Measurements from ENCODE around the gene SMG9. TPM values are rescaled to one million over a fixed set of nuclear protein-coding genes. Genes with fewer than 3 reads are reported as not detected.
A peak's percentile ranks its signal among the peaks of the same experiment; 100 is the strongest.

The SMG9 gene
- total and polyA plus RNA-seq, 2 of the 4 experiments (the other 2 are of a cell fraction), result 4.8 to 24.3 TPM

DNA sequence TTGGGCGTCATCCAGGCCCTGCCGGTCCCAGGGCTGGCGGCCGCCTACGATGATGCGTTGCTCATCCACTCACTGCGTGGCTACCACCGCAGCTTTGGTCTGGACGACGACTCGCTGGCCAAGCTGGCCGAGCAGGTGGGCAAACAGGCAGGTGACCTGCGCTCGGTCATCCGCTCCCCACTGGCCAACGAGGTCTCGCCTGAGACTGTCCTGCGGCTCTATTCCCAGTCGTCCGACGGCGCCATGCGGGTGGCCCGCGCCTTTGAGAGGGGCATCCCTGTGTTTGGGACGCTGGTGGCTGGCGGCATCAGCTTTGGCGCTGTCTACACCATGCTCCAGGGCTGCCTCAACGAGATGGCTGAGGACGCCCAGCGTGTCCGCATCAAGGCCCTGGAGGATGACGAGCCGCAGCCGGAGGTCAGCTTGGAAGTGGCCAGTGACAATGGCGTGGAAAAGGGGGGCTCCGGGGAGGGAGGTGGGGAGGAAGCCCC, 35.3 kb downstream of the SMG9 start:
- no peak overlapping the region for H4K5ac ChIP-seq (ENCODE audit: low read depth, low read length)
- no peak overlapping the region for H2BK5ac ChIP-seq (ENCODE audit: low read depth, low read length, poor library complexity, severe bottlenecking)
- no TSS peak for BruUV-seq (replicated peaks)
- no peak overlapping the region for H3K27ac ChIP-seq (ENCODE audit: insufficient read depth, low read length)
- H2AFZ ChIP-seq (replicated peaks; ENCODE audit: low read length, poor library complexity), result peak overlapping the region; percentile 32
- DNase-seq, result no peak
- no peak overlapping the region for H3K9ac ChIP-seq (ENCODE audit: low read depth, low read length)
- no peak overlapping the region for H3K4me2 ChIP-seq (ENCODE audit: low read depth, low read length)
- no peak overlapping the region for H3K56ac ChIP-seq (ENCODE audit: extremely low read depth, insufficient read depth, low read length)
- TF ChIP-seq RFX5 (IDR thresholded peaks at IDR 0.05; ENCODE audit: low read depth, low read length) (no peak), CEBPB (IDR thresholded peaks at IDR 0.05; ENCODE audit: low read depth, low read length) (no peak), USF2 (IDR thresholded peaks at IDR 0.05; ENCODE audit: low read depth, low read length) (no peak)
- H3K4me3 ChIP-seq (ENCODE audit: insufficient read depth, low read depth, low read length), result no peak overlapping the region
- H3K79me1 ChIP-seq (ENCODE audit: low read depth in 1 of 2, low read length in 2 of 2), result no peaks in the 10 kb centered on the region
- no peak overlapping the region for H3K18ac ChIP-seq (ENCODE audit: low read depth, low read length)
- 95% methylated on average over 11 of the region's 37 CpGs; no CpG with 5 or more reads in 1 of the 2 experiments for WGBS, 2 experiments (ENCODE audit: extremely low coverage in 2 of 2, insufficient read length in 1 of 2)
- intact Hi-C loops (cut with micrococcal nuclease), result no loop called here
- no peaks in the 10 kb centered on the region for H3K27me3 ChIP-seq (ENCODE audit: control insufficient read depth, insufficient read depth, low read length)
- H2BK15ac ChIP-seq (ENCODE audit: low read depth, low read length), result no peak overlapping the region
- H2BK20ac ChIP-seq (ENCODE audit: low read depth, low read length), result no peak overlapping the region
- H4K91ac ChIP-seq (ENCODE audit: insufficient read depth, low read depth, low read length), result no peak overlapping the region
- H2AK9ac ChIP-seq (replicated peaks; ENCODE audit: low read depth, low read length, poor library complexity), result no peak overlapping the region
- H2AK5ac ChIP-seq (ENCODE audit: low read depth, low read length), result no peak overlapping the region
- H4K20me1 ChIP-seq (ENCODE audit: insufficient read depth, low read length), result no peaks in the 10 kb centered on the region
- no peak overlapping the region for H3K14ac ChIP-seq (replicated peaks; ENCODE audit: low read depth, low read length)
- no peaks in the 10 kb centered on the region for H3K4me1 ChIP-seq (ENCODE audit: control insufficient read depth, insufficient read depth, low read length)
- POLR2A ChIA-PET (ENCODE audit: unreplicated experiment), result no interaction called here
- no peak overlapping the region for H4K8ac ChIP-seq (ENCODE audit: low read depth in 2 of 2, low read length in 2 of 2)
- H2BK120ac ChIP-seq (ENCODE audit: low read depth, low read length), result no peak overlapping the region
- dilution Hi-C loops (cut with HindIII; ENCODE audit: low sequenced_read_pairs, unreplicated experiment), result no loop called here
- H3K36me3 ChIP-seq (ENCODE audit: control insufficient read depth, insufficient read depth, low read length), result no peaks in the 10 kb centered on the region
- H3K9me1 ChIP-seq (ENCODE audit: insufficient read depth, low read length), result no peaks in the 10 kb centered on the region
- no peak for ATAC-seq (ENCODE audit: low read depth)
- H3K23ac ChIP-seq (ENCODE audit: low read depth, low read length), result no peak overlapping the region
- H3K4ac ChIP-seq (ENCODE audit: low read depth, low read length), result no peak overlapping the region
- H3K9me3 ChIP-seq (ENCODE audit: control insufficient read depth, insufficient read depth, low read length), result no peaks in the 10 kb centered on the region
- in situ Hi-C loops (cut with MboI; ENCODE audit: low sequenced_read_pairs), result no loop called here
- CTCF ChIA-PET, result no interaction called here
